Measurements from ENCODE around the gene IGSF3.

The IGSF3 gene

GRCh38 chr1:116532671-116533428, 134.7 kb downstream of the IGSF3 start:
- FAIRE-seq (no peak), DNase-seq (ENCODE audit: low spot score) (no peak)

GRCh38 chr1:116531917-116532316, 135.6 kb downstream of the IGSF3 start:
- no peak for DNase-seq (ENCODE audit: low spot score)
- no peak for FAIRE-seq

GRCh38 chr1:116529681-116530080, 137.9 kb downstream of the IGSF3 start:
- no peak for FAIRE-seq
- no peak for DNase-seq (ENCODE audit: low spot score)

GRCh38 chr1:116529199-116529631, 138.3 kb downstream of the IGSF3 start:
- DNase-seq (ENCODE audit: low spot score) (peak; percentile 42), FAIRE-seq (no peak)

- FAIRE-seq, result no peak
- no peak for DNase-seq (ENCODE audit: low spot score)
These were observed 139.0 kb downstream of the IGSF3 start for GRCh38 chr1:116528329-116529083.

- DNase-seq (ENCODE audit: low spot score) (no peak), FAIRE-seq (no peak)
These were observed 142.1 kb downstream of the IGSF3 start for GRCh38 chr1:116525440-116525839.

Measured in RCC 7860 (cell line).